ENCODE results near the gene STK32C. TPM values are rescaled to one million over a fixed set of nuclear protein-coding genes. Genes with fewer than 3 reads are reported as not detected.
"Not testable (repeated sequence)": the region's sequence is repeated elsewhere in the genome, so short reads cannot be mapped to it uniquely, and the experiment has no call there.

The STK32C gene
- total RNA-seq, 8 experiments from 2014 or later, result 7.3 to 31.0 (median 22.7) TPM

GRCh38 chr10:132347931-132348267, 40.1 kb upstream of the STK32C start:
- Histone ChIP-seq H3K4me1 (replicated peaks in 1 of 2) (peaks cover 0 to 5% of the 10 kb centered on the region in 2 donors), H3K4me3 (no peak overlapping the region), H3K27ac (no peak overlapping the region)
- 76 to 100% (median 88%) methylated on average over 2 to 12 of the region's 13 CpGs; no CpG with 5 or more reads in 4 of the 10 experiments for WGBS, 10 experiments
- in situ Hi-C loops (cut with MboI; ENCODE audit: low pct_unique_long_range_greater_than_20kb in 2 of 9, low sequenced_read_pairs in 9 of 9, unreplicated experiment in 9 of 9), result loop anchor here in 5 of 9 experiments (10.0 to 25.0 kb wide), 3 partner anchors 111 to 136 kb away; no protein-coding TSS in a partner anchor
- ATAC-seq (replicated peaks in 6 of 8), result no peak

- H3K4me1 ChIP-seq (replicated peaks in 1 of 2), result peaks cover 0 to 2% of the 10 kb centered on the region in 2 donors
- in situ Hi-C loops (cut with MboI; ENCODE audit: low pct_unique_long_range_greater_than_20kb in 2 of 9, low sequenced_read_pairs in 9 of 9, unreplicated experiment in 9 of 9), result loop anchor here in 5 of 9 experiments (10.0 to 25.0 kb wide), 3 partner anchors 110 to 135 kb away; no protein-coding TSS in a partner anchor
- H3K4me3 ChIP-seq, result no peak overlapping the region
- ATAC-seq (replicated peaks in 6 of 8), result no peak
- WGBS, 10 experiments, result 83 to 100% (median 98%) methylated on average over 1 to 4 of the region's 23 CpGs; no CpG with 5 or more reads in 6 of the 10 experiments
- no peak overlapping the region for H3K27ac ChIP-seq
These were observed 39.6 kb upstream of the STK32C start for GRCh38 chr10:132347211-132347930.

- in situ Hi-C loops (cut with MboI; ENCODE audit: low pct_unique_long_range_greater_than_20kb in 2 of 9, low sequenced_read_pairs in 9 of 9, unreplicated experiment in 9 of 9), result loop anchor here in 5 of 9 experiments (10.0 to 25.0 kb wide), 3 partner anchors 110 to 135 kb away; no protein-coding TSS in a partner anchor
- WGBS, 10 experiments, result 55 to 93% (median 80%) methylated on average over 1 to 9 of the region's 9 CpGs; no CpG with 5 or more reads in 2 of the 10 experiments
- Histone ChIP-seq H3K27ac (no peak overlapping the region), H3K4me3 (no peak overlapping the region), H3K4me1 (replicated peaks in 1 of 2) (peaks cover 0 to 2% of the 10 kb centered on the region in 2 donors)
- ATAC-seq (replicated peaks in 6 of 8), result no peak
These were observed 39.1 kb upstream of the STK32C start for GRCh38 chr10:132346806-132347205.

- no peaks in the 10 kb centered on the region for H3K4me1 ChIP-seq (replicated peaks in 1 of 2)
- in situ Hi-C loops (cut with MboI; ENCODE audit: low pct_unique_long_range_greater_than_20kb in 2 of 9, low sequenced_read_pairs in 9 of 9, unreplicated experiment in 9 of 9), result loop anchor here in 5 of 9 experiments (10.0 to 25.0 kb wide), 3 partner anchors 108 to 133 kb away; no protein-coding TSS in a partner anchor
- WGBS, 10 experiments, result 60 to 100% (median 90%) methylated on average over 1 to 7 of the region's 7 CpGs; no CpG with 5 or more reads in 1 of the 10 experiments
- H3K27ac ChIP-seq, result no peak overlapping the region
- ATAC-seq (replicated peaks in 6 of 8), result no peak
- H3K4me3 ChIP-seq, result no peak overlapping the region
These were observed 37.6 kb upstream of the STK32C start for GRCh38 chr10:132345345-132345744.

- in situ Hi-C loops (cut with MboI; ENCODE audit: low pct_unique_long_range_greater_than_20kb in 2 of 9, low sequenced_read_pairs in 9 of 9, unreplicated experiment in 9 of 9), result loop anchor here in 5 of 9 experiments (10.0 to 25.0 kb wide), 3 partner anchors 107 to 132 kb away; no protein-coding TSS in a partner anchor
- 77 to 100% (median 85%) methylated on average over 3 to 6 of the region's 6 CpGs; no CpG with 5 or more reads in 2 of the 10 experiments for WGBS, 10 experiments
- Histone ChIP-seq H3K4me1 (replicated peaks in 1 of 2) (no peaks in the 10 kb centered on the region), H3K27ac (no peak overlapping the region), H3K4me3 (no peak overlapping the region)
- no peak for ATAC-seq (replicated peaks in 6 of 8)
These were observed 36.6 kb upstream of the STK32C start for GRCh38 chr10:132344386-132344785.

- peaks cover under 1 to 3% of the 10 kb centered on the region in 2 donors for H3K4me1 ChIP-seq (replicated peaks in 1 of 2)
- in situ Hi-C loops (cut with MboI; ENCODE audit: low pct_unique_long_range_greater_than_20kb in 2 of 9, low sequenced_read_pairs in 9 of 9, unreplicated experiment in 9 of 9), result loop anchor here in 5 of 9 experiments (10.0 to 25.0 kb wide), 3 partner anchors 105 to 130 kb away; no protein-coding TSS in a partner anchor
- H3K27ac ChIP-seq, result no peak overlapping the region
- WGBS, 10 experiments, result 84 to 100% (median 97%) methylated on average over 3 to 7 of the region's 7 CpGs; no CpG with 5 or more reads in 1 of the 10 experiments
- ATAC-seq (replicated peaks in 6 of 8), result no peak
- no peak overlapping the region for H3K4me3 ChIP-seq
These were observed 34.8 kb upstream of the STK32C start for GRCh38 chr10:132342553-132342952.

GRCh38 chr10:132341781-132342180, 34.0 kb upstream of the STK32C start:
- peaks cover 7 to 11% of the 10 kb centered on the region in 2 donors for H3K4me1 ChIP-seq (replicated peaks in 1 of 2)
- no peak overlapping the region for H3K4me3 ChIP-seq
- H3K27ac ChIP-seq, result no peak overlapping the region
- ATAC-seq (replicated peaks in 6 of 8), result no peak
- in situ Hi-C loops (cut with MboI; ENCODE audit: low pct_unique_long_range_greater_than_20kb in 2 of 9, low sequenced_read_pairs in 9 of 9, unreplicated experiment in 9 of 9), result loop anchor here in 5 of 9 experiments (10.0 to 25.0 kb wide), 3 partner anchors 104 to 129 kb away; no protein-coding TSS in a partner anchor
- 93 to 100% (median 100%) methylated on average over 1 to 4 of the region's 4 CpGs; no CpG with 5 or more reads in 2 of the 10 experiments for WGBS, 10 experiments

GRCh38 chr10:132341017-132341416, 33.3 kb upstream of the STK32C start:
- Histone ChIP-seq H3K4me1 (replicated peaks in 1 of 2) (peaks cover 10 to 19% of the 10 kb centered on the region in 2 donors), H3K27ac (no peak overlapping the region), H3K4me3 (no peak overlapping the region)
- ATAC-seq (replicated peaks in 6 of 8), result no peak
- in situ Hi-C loops (cut with MboI; ENCODE audit: low pct_unique_long_range_greater_than_20kb in 2 of 9, low sequenced_read_pairs in 9 of 9, unreplicated experiment in 9 of 9), result loop anchor here in 5 of 9 experiments (10.0 to 25.0 kb wide), 3 partner anchors 104 to 129 kb away; no protein-coding TSS in a partner anchor
- WGBS, 10 experiments, result 74 to 100% (median 96%) methylated on average over 1 to 5 of the region's 6 CpGs; no CpG with 5 or more reads in 2 of the 10 experiments

GRCh38 chr10:132339276-132339675, 31.5 kb upstream of the STK32C start:
- in situ Hi-C loops (cut with MboI; ENCODE audit: low pct_unique_long_range_greater_than_20kb in 2 of 9, low sequenced_read_pairs in 9 of 9, unreplicated experiment in 9 of 9), result loop anchor here in 4 of 9 experiments (25.0 kb wide), 2 partner anchors 102 to 127 kb away; no protein-coding TSS in a partner anchor
- H3K27ac ChIP-seq, result no peak overlapping the region
- 87 to 100% (median 100%) methylated on average over 1 to 3 of the region's 11 CpGs; no CpG with 5 or more reads in 3 of the 10 experiments for WGBS, 10 experiments
- H3K4me1 ChIP-seq (replicated peaks in 1 of 2), result peaks cover 14 to 24% of the 10 kb centered on the region in 2 donors
- ATAC-seq (replicated peaks in 6 of 8), result no peak
- H3K4me3 ChIP-seq, result no peak overlapping the region

- Histone ChIP-seq H3K4me1 (replicated peaks in 1 of 2) (peaks cover 14 to 24% of the 10 kb centered on the region in 2 donors), H3K27ac (no peak overlapping the region), H3K4me3 (no peak overlapping the region)
- 67 to 100% (median 95%) methylated on average over 1 to 4 of the region's 10 CpGs; no CpG with 5 or more reads in 6 of the 10 experiments for WGBS, 10 experiments
- in situ Hi-C loops (cut with MboI; ENCODE audit: low pct_unique_long_range_greater_than_20kb in 2 of 9, low sequenced_read_pairs in 9 of 9, unreplicated experiment in 9 of 9), result loop anchor here in 4 of 9 experiments (25.0 kb wide), 2 partner anchors 102 to 127 kb away; no protein-coding TSS in a partner anchor
- no peak for ATAC-seq (replicated peaks in 6 of 8)
These were observed 31.1 kb upstream of the STK32C start for GRCh38 chr10:132338876-132339275.

- not testable (repeated sequence) for H3K27ac ChIP-seq; ATAC-seq (replicated peaks in 6 of 8); H3K4me3 ChIP-seq
- 60 to 100% (median 95%) methylated on average over 1 to 3 of the region's 7 CpGs; no CpG with 5 or more reads in 5 of the 10 experiments for WGBS, 10 experiments
- peaks cover 16 to 25% of the 10 kb centered on the region in 2 donors for H3K4me1 ChIP-seq (replicated peaks in 1 of 2)
- in situ Hi-C loops (cut with MboI; ENCODE audit: low pct_unique_long_range_greater_than_20kb in 2 of 9, low sequenced_read_pairs in 9 of 9, unreplicated experiment in 9 of 9), result loop anchor here in 4 of 9 experiments (25.0 kb wide), 2 partner anchors 101 to 126 kb away; no protein-coding TSS in a partner anchor
These were observed 30.1 kb upstream of the STK32C start for GRCh38 chr10:132337854-132338253.

- H3K27ac ChIP-seq, result peak overlapping the region in 1 of 2 donors; percentile 75
- in situ Hi-C loops (cut with MboI; ENCODE audit: low pct_unique_long_range_greater_than_20kb in 2 of 9, low sequenced_read_pairs in 9 of 9, unreplicated experiment in 9 of 9), result loop anchor here in 4 of 9 experiments (25.0 kb wide), 2 partner anchors 100 to 125 kb away; no protein-coding TSS in a partner anchor
- WGBS, 10 experiments, result 8 to 93% (median 39%) methylated on average over 6 to 19 of the region's 19 CpGs; no CpG with 5 or more reads in 2 of the 10 experiments
- H3K4me3 ChIP-seq, result peak overlapping the region in 4 of 5 donors; percentile 7 to 27 (median 20)
- H3K4me1 ChIP-seq (replicated peaks in 1 of 2), result peaks cover 19 to 29% of the 10 kb centered on the region in 2 donors
- peak in 4 of 8 experiments; percentile 26 to 62 (median 54) for ATAC-seq (replicated peaks in 6 of 8)
These were observed 29.2 kb upstream of the STK32C start for GRCh38 chr10:132336919-132337407.

All from motor neuron (in vitro differentiated cells).